ENCODE data around the gene BACH2. TPM values are rescaled to one million over a fixed set of nuclear protein-coding genes. Genes with fewer than 3 reads are reported as not detected.

Gene BACH2
- total and polyA plus RNA-seq, 4 donors: 11.0 to 16.7 (median 12.9) TPM

DNA sequence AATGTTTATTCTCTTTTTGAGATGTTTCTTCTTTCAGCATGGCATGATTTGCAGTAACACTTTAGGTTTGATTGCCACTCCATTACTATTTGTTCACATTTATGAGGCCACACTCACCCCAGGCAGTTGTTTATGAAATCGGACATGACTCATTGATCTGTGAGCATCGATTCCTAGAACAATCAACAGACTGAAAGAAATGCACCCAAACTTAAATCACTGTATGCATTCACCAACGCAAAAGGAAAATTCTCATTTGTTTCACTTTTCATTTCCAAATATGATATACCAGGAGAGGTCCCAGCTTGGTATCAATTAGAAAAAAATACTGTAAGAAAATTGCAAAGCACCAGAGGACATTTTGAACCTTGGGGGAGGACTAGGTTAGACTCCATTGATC, 407.8 kb downstream of the BACH2 start:
- Histone ChIP-seq H3K27me3 (ENCODE audit: control insufficient read depth, insufficient read depth, low read length) (peaks cover 9% of the 10 kb centered on the region), H3K9me3 (ENCODE audit: control insufficient read depth, insufficient read depth, low read length) (no peaks in the 10 kb centered on the region), H3K4me1 (ENCODE audit: control insufficient read depth, insufficient read depth, low read length) (peaks cover 8% of the 10 kb centered on the region), H3K27ac (ENCODE audit: low read depth, low read length) (no peak overlapping the region), H3K36me3 (ENCODE audit: control insufficient read depth, insufficient read depth, low read length) (no peaks in the 10 kb centered on the region), H3K4me3 (ENCODE audit: low read depth, low read length) (no peak overlapping the region)
- WGBS (ENCODE audit: insufficient coverage): no CpG with 5 or more reads among the region's 3 CpGs
- DNase-seq (ENCODE audit: low read depth in 4 of 6, low spot score in 6 of 6): no peak

DNA sequence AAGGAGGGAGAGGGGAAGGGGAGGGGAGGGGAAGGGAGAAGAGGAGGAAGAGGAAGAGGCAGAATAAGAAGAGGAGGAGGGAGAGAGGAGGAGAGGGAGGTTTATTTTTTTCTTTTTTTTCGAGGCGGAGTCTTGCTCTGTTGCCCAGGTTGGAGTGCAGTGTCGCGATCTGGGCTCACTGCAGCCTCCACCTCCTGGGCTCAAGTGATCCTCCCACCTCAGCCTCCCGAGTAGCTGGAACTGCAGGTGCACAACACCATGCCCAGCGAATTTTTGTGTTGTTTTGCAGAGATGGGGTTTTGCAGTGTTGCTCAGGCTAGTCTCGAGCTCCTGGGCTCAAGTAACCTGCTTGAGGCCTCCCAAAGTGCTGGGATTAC, 408.5 kb downstream of the BACH2 start:
- Histone ChIP-seq H3K9me3 (ENCODE audit: control insufficient read depth, insufficient read depth, low read length) (no peaks in the 10 kb centered on the region), H3K27me3 (ENCODE audit: control insufficient read depth, insufficient read depth, low read length) (peaks cover 9% of the 10 kb centered on the region), H3K27ac (ENCODE audit: low read depth, low read length) (no peak overlapping the region), H3K4me1 (ENCODE audit: control insufficient read depth, insufficient read depth, low read length) (peaks cover 8% of the 10 kb centered on the region), H3K36me3 (ENCODE audit: control insufficient read depth, insufficient read depth, low read length) (no peaks in the 10 kb centered on the region), H3K4me3 (ENCODE audit: low read depth, low read length) (no peak overlapping the region)
- no peak for DNase-seq (ENCODE audit: low read depth in 4 of 6, low spot score in 6 of 6)
- no CpG with 5 or more reads among the region's 7 CpGs for WGBS (ENCODE audit: insufficient coverage)

DNA sequence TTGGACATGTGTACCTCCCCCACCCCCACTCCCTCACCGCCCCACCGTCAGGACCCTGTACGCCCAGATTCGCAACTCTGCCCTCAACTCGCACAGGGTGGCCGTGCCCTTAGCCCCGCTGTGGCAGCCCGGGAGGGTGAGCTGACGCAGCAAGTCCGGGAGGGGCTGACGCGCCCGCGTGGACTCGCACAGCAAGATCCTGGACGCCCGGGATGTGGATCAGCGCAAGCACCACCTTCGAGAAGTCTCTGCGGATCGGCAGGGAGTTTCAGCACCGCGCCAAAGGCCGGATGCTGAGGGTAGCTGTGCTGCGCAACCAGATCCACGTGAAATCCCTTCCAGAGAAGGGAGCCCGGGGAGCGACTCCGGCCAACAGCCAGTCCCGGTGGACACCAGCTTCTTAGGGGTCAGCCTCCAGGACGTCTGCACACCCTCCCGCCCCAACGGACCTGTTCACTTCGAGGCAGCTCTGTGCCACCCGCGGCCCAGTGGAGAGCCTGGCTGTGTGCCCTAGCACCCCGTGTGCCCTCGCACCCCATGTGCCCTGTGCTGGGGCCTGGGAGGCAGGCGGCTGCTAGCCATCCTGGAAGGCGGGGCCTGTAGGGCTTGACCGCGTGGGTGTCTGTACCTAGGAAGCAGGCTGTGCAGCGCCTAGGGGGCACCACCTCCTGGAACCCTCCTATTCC, 409.0 kb downstream of the BACH2 start:
- Histone ChIP-seq H3K4me1 (ENCODE audit: control insufficient read depth, insufficient read depth, low read length) (peaks cover 8% of the 10 kb centered on the region), H3K27me3 (ENCODE audit: control insufficient read depth, insufficient read depth, low read length) (peaks cover 9% of the 10 kb centered on the region), H3K36me3 (ENCODE audit: control insufficient read depth, insufficient read depth, low read length) (no peaks in the 10 kb centered on the region), H3K4me3 (ENCODE audit: low read depth, low read length) (no peak overlapping the region), H3K9me3 (ENCODE audit: control insufficient read depth, insufficient read depth, low read length) (no peaks in the 10 kb centered on the region), H3K27ac (ENCODE audit: low read depth, low read length) (no peak overlapping the region)
- 30% methylated on average over 41 of the region's 43 CpGs for WGBS (ENCODE audit: insufficient coverage)
- no peak for DNase-seq (ENCODE audit: low read depth in 4 of 6, low spot score in 6 of 6)

DNA sequence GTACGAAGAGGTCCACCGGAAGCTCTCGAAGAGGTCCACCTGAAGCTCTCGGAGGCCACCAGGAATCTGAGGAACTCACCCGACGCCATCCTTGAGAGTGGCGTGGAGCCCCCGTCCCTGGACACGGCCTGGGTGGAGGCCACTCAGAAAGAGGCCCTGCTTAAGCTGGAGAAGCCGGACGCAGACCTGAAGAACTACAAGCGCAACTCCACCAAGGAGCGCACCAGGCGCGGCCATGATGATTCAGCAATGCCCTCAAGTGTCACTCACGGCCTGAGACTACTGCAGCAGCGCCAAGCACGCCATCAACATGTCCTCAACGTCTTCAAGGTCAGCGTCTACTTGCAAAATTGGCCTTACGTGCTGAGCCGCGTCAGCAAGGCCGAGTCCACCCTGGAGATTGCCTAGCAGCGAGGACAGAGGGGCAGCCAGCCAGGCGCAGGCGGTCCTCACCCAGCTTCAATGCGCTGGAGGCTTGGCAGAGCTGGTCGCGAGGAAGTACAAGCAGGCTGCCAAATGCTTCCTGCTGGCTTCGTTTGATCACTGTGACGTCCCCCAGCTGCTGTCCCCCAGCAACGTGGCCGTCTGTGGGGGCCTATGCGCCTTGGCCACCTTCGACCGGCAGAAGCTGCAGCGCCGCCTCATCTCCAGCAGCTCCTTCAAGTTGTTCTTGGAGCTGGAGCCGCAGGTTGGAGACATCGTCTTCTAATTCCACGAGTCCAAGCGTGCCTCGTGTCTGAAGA, 410.1 kb downstream of the BACH2 start:
- Histone ChIP-seq H3K9me3 (ENCODE audit: control insufficient read depth, insufficient read depth, low read length) (no peaks in the 10 kb centered on the region), H3K27me3 (ENCODE audit: control insufficient read depth, insufficient read depth, low read length) (peaks cover 7% of the 10 kb centered on the region), H3K27ac (ENCODE audit: low read depth, low read length) (no peak overlapping the region), H3K4me3 (ENCODE audit: low read depth, low read length) (no peak overlapping the region), H3K36me3 (ENCODE audit: control insufficient read depth, insufficient read depth, low read length) (no peaks in the 10 kb centered on the region), H3K4me1 (ENCODE audit: control insufficient read depth, insufficient read depth, low read length) (peaks cover 8% of the 10 kb centered on the region)
- DNase-seq (ENCODE audit: low read depth in 4 of 6, low spot score in 6 of 6): no peak
- 93% methylated on average over 44 of the region's 44 CpGs for WGBS (ENCODE audit: insufficient coverage)

Small RNA genes within 50 kb of the gene (small RNA-seq; reads per million reads assigned to genes)
- gene MIR4464 (ENCODE audit: low replicate concordance) (not detected), gene RF00019 (ENCODE audit: low replicate concordance) (not detected), gene RN7SKP110 (ENCODE audit: low replicate concordance) (not detected)

Data from spinal cord (tissue), 10 donors.